Stimulated activated CD4-positive, alpha-beta T cell treated with anti-CD3 and anti-CD28 coated beads, TNF-alpha, amount 100 ng/mL, for 1 hour (primary cell): ENCODE results near the gene KANSL3.
A peak's percentile ranks its signal among the peaks of the same experiment; 100 is the strongest.
"Not testable (repeated sequence)": the region's sequence is repeated elsewhere in the genome, so short reads cannot be mapped to it uniquely, and the experiment has no call there.

Source experiments
- DNase-seq, 3 donors: peaks; one replicate each; pipeline ENCODE4 v3.0.0-alpha.2; 2020; ENCODE audit warnings: low read depth in 3 of 3, low spot score in 1 of 3

Gene KANSL3

GRCh38 chr2:96564026-96564425 lies 74.1 kb downstream of the KANSL3 start:
- no peak for DNase-seq

GRCh38 chr2:96558485-96558884 lies 79.6 kb downstream of the KANSL3 start:
- no peak for DNase-seq

- DNase-seq, result no peak
Observed at GRCh38 chr2:96558061-96558460, 80.1 kb downstream of the KANSL3 start.

- DNase-seq, result not testable (repeated sequence)
Observed at GRCh38 chr2:96557421-96557820, 80.7 kb downstream of the KANSL3 start.

DNA sequence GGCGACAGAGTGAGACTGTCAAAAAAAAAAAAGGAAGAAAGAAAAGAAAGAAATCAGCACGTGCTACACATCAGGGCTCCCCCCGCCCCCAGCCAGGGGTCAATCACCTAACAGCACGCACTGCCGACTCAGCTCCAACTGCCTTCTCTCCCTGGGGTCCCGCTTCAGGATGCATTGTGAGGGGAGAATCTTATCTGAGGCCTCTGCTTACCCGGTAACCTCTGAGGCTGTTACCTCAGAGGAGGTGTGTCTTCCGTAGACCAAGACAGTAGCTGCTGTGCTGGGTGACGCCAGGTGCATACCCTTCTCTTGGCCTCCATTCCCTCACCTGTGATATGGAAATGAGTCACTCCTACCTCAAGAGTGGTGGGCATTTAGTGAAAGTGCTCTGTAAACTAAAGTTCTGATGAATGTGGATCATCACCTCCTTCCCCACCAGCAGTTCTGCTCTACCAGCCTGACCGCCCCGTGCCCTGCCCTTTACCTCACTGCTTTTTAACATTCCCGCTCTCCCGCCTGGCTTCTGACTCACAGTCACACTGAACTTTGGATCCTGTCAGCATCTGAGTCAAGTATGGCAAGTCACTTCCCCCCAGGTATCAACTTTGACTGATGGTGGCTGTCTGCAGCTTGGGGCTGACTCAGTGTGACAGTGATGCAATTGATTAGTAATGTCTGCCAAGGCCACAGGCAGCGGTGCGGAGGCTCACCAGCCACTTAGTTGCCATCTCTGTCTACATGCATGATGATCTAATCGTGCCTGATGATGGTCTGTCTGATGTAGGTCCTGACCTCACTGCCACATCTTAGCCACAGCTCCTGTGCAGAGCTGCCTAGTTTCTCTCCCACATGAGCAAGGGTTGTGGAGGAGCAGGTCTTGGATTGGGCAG lies 81.4 kb downstream of the KANSL3 start:
- no peak for DNase-seq

GRCh38 chr2:96555146-96555610 lies 82.9 kb downstream of the KANSL3 start:
- no peak for DNase-seq

- peak in 2 of 3 donors; percentile 50 to 61 for DNase-seq
Observed at GRCh38 chr2:96554293-96555145, 83.6 kb downstream of the KANSL3 start.

DNA sequence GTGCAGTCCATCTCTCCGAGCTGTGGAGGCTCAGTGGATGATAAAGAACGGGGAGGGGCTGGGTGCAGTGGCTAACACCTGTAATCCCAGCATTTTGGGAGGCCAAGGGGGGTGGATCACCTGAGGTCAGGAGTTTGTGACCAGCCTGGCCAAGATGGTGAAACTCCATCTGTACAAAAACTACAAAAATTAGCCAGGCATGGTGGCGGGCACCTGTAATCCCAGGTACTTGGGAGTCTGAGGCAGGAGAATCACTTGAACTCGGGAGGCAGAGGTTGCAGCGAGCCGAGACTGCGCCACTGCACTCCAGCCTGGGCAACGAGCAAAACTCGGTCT lies 84.2 kb downstream of the KANSL3 start:
- DNase-seq, result not testable (repeated sequence)

- DNase-seq, result no peak
Observed at GRCh38 chr2:96553176-96553956, 84.7 kb downstream of the KANSL3 start.

DNA sequence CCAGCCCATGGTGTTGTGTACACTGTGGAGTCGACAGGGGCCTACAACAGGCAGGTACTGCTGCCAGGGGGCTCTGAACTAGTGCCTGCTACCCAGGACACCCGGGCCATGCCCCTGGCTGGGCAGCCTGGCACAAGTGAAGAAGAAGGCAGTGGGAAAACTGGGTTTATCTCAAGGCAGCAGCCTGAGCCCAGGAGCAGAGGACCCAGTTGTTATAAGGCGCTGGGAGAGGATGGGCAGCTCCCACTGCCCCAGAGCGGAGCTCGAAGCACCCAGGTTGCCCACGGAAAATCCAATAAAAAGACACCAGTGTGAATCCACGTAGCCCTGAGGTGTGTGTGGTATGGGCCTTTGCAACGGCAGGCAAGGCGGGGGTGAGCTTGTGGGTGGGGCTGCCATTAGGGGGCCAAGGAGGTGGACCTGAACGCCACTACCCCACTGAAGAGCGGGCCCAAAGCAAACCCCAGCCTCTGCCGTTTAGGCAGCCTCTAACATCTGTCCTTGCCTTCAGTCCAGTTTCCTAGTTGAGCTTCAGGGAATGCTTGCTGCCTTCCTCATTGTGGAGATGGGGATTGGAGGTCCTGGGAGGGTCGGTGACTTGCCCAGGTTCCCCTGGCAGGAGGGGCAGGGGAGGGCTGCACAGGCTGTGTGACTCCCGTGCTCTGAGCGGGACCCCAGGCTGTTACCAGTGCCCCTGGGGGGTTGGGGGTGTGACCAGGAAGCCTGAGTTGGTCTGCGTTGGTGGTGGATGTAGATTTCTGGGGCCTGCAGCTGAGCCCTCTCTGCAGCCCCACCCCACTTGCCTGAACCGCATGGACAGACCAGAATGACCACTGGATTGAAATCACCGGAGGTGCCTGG lies 85.6 kb downstream of the KANSL3 start:
- no peak for DNase-seq

DNA sequence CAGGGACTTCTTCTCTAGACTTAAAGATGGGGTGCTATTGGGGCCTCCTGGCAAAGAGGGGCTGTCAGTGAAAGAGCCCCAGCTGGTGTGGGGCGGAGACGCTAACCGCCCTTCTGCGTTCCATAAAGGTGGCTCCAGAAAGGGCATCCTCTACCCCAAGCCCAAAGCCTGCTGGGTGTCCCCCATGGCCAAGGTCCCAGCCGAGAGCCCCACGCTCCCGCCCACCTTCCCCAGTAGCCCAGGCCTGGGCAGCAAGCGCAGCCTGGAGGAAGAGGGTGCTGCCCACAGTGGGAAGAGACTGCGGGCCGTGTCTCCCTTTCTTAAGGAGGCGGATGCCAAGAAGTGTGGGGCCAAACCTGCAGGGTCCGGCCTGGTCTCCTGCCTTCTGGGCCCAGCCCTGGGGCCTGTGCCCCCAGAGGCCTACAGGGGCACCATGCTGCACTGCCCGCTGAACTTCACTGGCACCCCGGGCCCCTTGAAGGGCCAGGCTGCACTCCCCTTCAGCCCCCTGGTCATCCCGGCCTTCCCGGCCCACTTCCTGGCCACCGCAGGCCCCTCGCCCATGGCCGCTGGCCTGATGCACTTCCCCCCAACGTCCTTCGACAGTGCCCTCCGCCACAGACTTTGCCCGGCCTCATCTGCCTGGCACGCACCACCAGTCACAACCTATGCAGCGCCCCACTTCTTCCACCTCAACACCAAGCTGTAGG lies 86.4 kb downstream of the KANSL3 start:
- no peak for DNase-seq

DNA sequence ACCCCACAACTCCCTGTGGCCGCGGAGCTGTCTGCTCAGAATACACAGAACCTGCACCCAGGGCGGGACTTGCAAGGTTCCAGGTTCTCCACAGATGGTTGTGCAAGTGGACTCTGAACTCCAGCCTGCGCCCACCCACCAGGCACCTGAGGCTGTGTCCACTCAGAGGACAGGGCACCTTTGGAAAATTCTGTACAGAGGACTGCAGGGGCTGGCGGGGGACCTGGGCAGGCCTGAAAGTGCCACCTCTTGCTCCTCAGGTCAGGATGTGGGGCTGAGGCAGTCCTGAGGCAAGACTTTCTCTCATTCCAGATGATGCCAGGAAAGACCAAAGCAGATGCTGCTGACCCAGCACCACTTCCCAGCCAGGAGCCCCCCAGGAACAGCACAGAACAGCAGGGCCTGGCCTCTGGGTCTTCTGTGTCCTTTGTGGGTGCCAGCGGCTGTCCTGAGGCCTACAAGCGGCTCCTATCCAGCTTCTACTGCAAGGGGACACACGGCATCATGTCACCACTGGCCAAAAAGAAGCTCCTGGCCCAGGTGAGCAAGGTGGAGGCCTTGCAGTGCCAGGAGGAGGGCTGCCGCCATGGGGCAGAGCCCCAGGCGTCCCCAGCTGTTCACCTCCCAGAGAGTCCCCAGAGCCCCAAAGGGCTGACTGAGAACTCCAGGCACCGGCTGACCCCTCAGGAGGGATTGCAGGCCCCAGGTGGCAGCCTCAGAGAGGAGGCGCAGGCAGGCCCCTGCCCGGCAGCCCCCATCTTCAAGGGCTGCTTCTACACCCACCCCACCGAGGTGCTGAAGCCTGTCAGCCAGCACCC lies 87.1 kb downstream of the KANSL3 start:
- no peak for DNase-seq

DNA sequence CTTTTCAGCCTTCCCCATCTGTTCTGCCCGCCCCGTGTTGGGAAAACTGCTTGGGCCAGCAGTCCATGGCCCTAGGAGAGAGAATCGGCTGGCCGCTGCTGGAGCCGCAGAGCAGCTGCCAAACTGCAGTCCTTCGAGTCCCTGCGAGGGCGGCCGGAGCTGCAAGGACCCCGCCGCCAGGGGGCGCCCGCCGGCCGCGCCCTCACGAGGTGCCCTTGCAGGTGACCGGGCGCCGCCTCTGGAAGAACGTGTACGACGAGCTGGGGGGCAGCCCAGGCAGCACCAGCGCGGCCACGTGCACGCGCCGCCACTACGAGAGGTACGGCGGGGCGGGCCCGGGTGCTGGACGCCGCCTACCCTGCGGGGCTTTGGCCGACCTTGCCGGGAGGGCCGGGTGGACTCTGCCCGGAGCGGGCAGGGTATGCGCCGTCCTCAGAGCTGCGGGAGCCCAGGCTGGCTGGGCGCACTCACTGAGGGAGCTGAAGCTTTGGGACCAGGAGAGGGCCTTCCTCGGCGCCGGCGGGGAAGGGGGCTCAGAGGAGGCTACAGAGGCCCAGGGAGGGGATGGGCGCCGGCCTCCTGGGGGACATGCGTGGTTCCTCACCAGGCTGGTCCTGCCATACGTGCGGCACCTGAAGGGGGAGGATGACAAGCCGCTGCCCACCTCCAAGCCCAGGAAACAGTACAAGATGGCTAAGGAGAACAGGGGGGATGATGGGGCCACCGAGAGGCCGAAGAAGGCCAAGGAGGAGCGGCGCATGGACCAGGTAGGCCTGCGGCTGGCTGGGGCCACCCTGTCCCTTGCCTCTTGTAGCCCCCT lies 87.9 kb downstream of the KANSL3 start:
- DNase-seq, result no peak

GRCh38 chr2:96549466-96549785 lies 88.7 kb downstream of the KANSL3 start:
- no peak for DNase-seq

DNA sequence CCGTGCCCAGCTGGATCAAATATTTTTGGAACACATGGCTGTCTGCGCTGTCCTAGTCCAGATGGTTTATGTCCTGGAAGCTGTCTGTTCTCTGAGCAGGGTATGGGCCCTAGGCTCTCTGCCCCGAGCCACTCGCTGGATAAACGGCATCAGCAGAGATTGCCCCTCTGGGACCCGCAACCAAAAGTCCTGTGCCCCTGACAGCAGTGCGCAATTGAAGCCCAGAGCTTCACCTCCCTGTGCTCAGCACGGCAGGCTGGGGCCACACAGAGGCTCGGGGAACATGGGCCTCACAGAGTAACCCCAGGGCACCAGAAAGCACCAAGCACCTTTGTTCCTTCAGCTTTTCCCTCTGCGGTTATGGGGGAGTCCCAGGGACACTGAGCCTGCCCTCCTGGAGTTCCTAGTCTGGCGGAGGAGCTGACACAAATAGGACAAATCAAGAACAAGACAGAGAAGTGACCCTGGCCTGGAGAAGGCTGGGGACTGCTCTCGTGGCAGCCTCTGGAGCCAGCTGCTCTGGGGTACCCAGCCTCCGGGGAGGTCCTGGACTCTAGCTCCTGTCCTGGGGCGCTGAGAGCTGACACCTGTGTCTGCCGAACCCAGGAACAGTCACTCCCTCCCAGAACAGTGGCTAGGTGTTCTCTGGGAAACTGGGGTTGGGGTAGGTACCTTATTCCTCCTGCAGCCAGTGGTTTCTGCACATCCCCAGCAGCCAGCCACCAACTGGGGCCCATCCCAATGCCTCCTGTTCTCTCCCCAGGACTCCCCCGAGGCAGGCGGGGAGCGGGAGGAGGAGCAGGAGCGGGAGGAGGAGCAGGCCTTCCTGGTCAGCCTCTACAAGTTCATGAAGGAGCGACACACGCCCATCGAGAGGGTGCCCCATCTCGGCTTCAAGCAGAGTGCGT lies 89.3 kb downstream of the KANSL3 start:
- no peak for DNase-seq

DNA sequence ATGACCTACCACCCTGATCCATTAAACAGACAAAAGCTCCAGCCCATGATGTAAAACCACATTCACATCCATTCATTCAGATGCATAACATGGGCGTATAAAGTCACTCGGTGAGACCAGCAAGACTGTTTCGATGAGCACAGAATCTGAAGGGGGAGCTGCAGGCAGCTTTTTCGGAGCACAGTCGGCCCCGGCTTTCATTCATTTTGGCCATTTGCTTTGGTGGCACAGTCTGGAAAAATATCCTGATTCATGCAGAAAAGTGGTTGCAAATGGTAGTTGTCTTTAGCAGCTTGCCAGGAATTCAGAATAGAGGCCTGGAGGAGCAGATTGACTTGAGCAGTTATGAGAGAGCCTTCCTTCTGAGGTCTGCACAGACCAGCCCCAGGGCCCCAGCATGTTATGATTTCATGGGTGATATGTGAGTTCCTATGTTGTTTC lies 90.4 kb downstream of the KANSL3 start:
- no peak for DNase-seq

- no peak for DNase-seq
Observed at GRCh38 chr2:96547203-96547641, 90.9 kb downstream of the KANSL3 start.
